ENCODE results near the gene MRPL9. TPM values are rescaled to one million over a fixed set of nuclear protein-coding genes. Genes with fewer than 3 reads are reported as not detected.

The MRPL9 gene
- total RNA-seq, 2 donors from 2014 or later = 32.7 to 38.9 TPM

- H3K36me3 ChIP-seq = no peaks in the 10 kb centered on the region
- no peak for TF ChIP-seq CTCF (IDR thresholded peaks at IDR 0.05)
- H3K27me3 ChIP-seq = no peaks in the 10 kb centered on the region
- H3K4me3 ChIP-seq = no peak overlapping the region
- H3K4me1 ChIP-seq = no peaks in the 10 kb centered on the region
- no peak overlapping the region for H3K27ac ChIP-seq
- no peak for DNase-seq (ENCODE audit: low spot score)
- no peaks in the 10 kb centered on the region for H3K9me3 ChIP-seq
These were observed 43.8 kb upstream of the MRPL9 start for GRCh38 chr1:151807131-151807530.

- no peak for DNase-seq (ENCODE audit: low spot score)
- no peaks in the 10 kb centered on the region for H3K9me3 ChIP-seq
- no peaks in the 10 kb centered on the region for H3K27me3 ChIP-seq
- TF ChIP-seq CTCF (IDR thresholded peaks at IDR 0.05) = no peak
- no peak overlapping the region for H3K27ac ChIP-seq
- no peaks in the 10 kb centered on the region for H3K36me3 ChIP-seq
- H3K4me3 ChIP-seq = no peak overlapping the region
- no peaks in the 10 kb centered on the region for H3K4me1 ChIP-seq
These were observed 42.9 kb upstream of the MRPL9 start for GRCh38 chr1:151806170-151806569.

- TF ChIP-seq CTCF (IDR thresholded peaks at IDR 0.05) = no peak
- H3K27me3 ChIP-seq = no peaks in the 10 kb centered on the region
- no peaks in the 10 kb centered on the region for H3K9me3 ChIP-seq
- no peak for DNase-seq (ENCODE audit: low spot score)
- H3K4me1 ChIP-seq = no peaks in the 10 kb centered on the region
- H3K36me3 ChIP-seq = no peaks in the 10 kb centered on the region
- no peak within 1 kb of the TSS for H3K4me3 ChIP-seq
- no peak within 1 kb of the TSS for H3K27ac ChIP-seq
These were observed 41.9 kb upstream of the MRPL9 start, which contains the start of gene LINGO4 for GRCh38 chr1:151805066-151805820. TSS of gene LINGO4 (minus strand) at chr1:151805419. CDS start at chr1:151802704, 2,715 bp downstream.

GRCh38 chr1:151803915-151804314 lies 40.6 kb upstream of the MRPL9 start:
- no peak for TF ChIP-seq CTCF (IDR thresholded peaks at IDR 0.05)
- no peaks in the 10 kb centered on the region for H3K27me3 ChIP-seq
- H3K4me3 ChIP-seq = no peak overlapping the region
- H3K36me3 ChIP-seq = no peaks in the 10 kb centered on the region
- no peak overlapping the region for H3K27ac ChIP-seq
- H3K9me3 ChIP-seq = no peaks in the 10 kb centered on the region
- H3K4me1 ChIP-seq = no peaks in the 10 kb centered on the region
- DNase-seq (ENCODE audit: low spot score) = no peak

GRCh38 chr1:151803164-151803563 lies 39.9 kb upstream of the MRPL9 start:
- Histone ChIP-seq H3K36me3 (no peaks in the 10 kb centered on the region), H3K4me1 (no peaks in the 10 kb centered on the region), H3K27ac (no peak overlapping the region), H3K4me3 (no peak overlapping the region), H3K9me3 (no peaks in the 10 kb centered on the region), H3K27me3 (no peaks in the 10 kb centered on the region)
- DNase-seq (ENCODE audit: low spot score) = no peak
- TF ChIP-seq CTCF (IDR thresholded peaks at IDR 0.05) = no peak

GRCh38 chr1:151802372-151802771 lies 39.1 kb upstream of the MRPL9 start:
- no peak for TF ChIP-seq CTCF (IDR thresholded peaks at IDR 0.05)
- H3K27ac ChIP-seq = no peak overlapping the region

More at GRCh38 chr1:151802372-151802771, 39.1 kb upstream of the MRPL9 start:
- no peaks in the 10 kb centered on the region for H3K9me3 ChIP-seq
- no peaks in the 10 kb centered on the region for H3K4me1 ChIP-seq
- no peak overlapping the region for H3K4me3 ChIP-seq
- H3K27me3 ChIP-seq = no peaks in the 10 kb centered on the region
- H3K36me3 ChIP-seq = no peaks in the 10 kb centered on the region
- no peak for DNase-seq (ENCODE audit: low spot score)

All from right atrium auricular region (tissue), 2 donors.